Parathyroid adenoma (tissue), 2 donors: ENCODE measurements around the gene KIF17.

Source experiments
- H2AFZ ChIP-seq: fragments of 300-600 bp; sonication (generic); one replicate; pipeline ENCODE4 v1.7.0; 2017; ENCODE audit warnings: antibody characterized with exemption, mild to moderate bottlenecking
- H3K27ac ChIP-seq: fragments of 300-600 bp; sonication (generic); one replicate; pipeline ENCODE4 v1.7.0; 2017
- H3K27me3 ChIP-seq: fragments of 300-600 bp; sonication (generic); one replicate; pipeline ENCODE4 v1.7.0; 2017; ENCODE audit warnings: low read length; ENCODE audit not compliant: control insufficient read depth, insufficient read depth
- H3K36me3 ChIP-seq: fragments of 300-600 bp; sonication (generic); one replicate; pipeline ENCODE4 v1.7.0; 2017; ENCODE audit warnings: low read length; ENCODE audit not compliant: control insufficient read depth, insufficient read depth
- H3K4me1 ChIP-seq: fragments of 300-600 bp; sonication (generic); one replicate; pipeline ENCODE4 v1.7.0; 2017; ENCODE audit warnings: control low read depth
- H3K4me2 ChIP-seq: fragments of 300-600 bp; sonication (generic); one replicate; pipeline ENCODE4 v1.7.0; 2017; ENCODE audit warnings: low read length
- H3K4me3 ChIP-seq: fragments of 300-600 bp; sonication (generic); one replicate; pipeline ENCODE4 v1.7.0; 2017; ENCODE audit warnings: low read depth, low read length
- H3K79me2 ChIP-seq: fragments of 300-600 bp; sonication (generic); one replicate; pipeline ENCODE4 v1.7.0; 2017; ENCODE audit warnings: control low read depth
- H3K9ac ChIP-seq: fragments of 300-600 bp; sonication (generic); one replicate; pipeline ENCODE4 v1.7.0; 2017; ENCODE audit warnings: mild to moderate bottlenecking
- H3K9me3 ChIP-seq: fragments of 300-600 bp; sonication (generic); one replicate; pipeline ENCODE4 v1.7.0; 2017; ENCODE audit warnings: low read length; ENCODE audit not compliant: control insufficient read depth
- TF ChIP-seq, protein P1 (sequence below): fragments of 300-600 bp; sonication (generic); IDR thresholded peaks from one replicate; pipeline ENCODE4 v1.7.0; 2017; ENCODE audit warnings: antibody characterized with exemption, mild to moderate bottlenecking
- donor health status: primary hyperparathyroidism.

Gene KIF17

GRCh38 chr1:20716232-20716631 lies 1.6 kb downstream of the KIF17 start:
- Histone ChIP-seq H3K36me3 (no peaks in the 10 kb centered on the region), H3K4me3 (no peak overlapping the region), H3K79me2 (no peaks in the 10 kb centered on the region), H3K27me3 (no peaks in the 10 kb centered on the region), H3K27ac (no peak overlapping the region), H2AFZ (no peak overlapping the region), H3K4me2 (no peak overlapping the region), H3K4me1 (no peaks in the 10 kb centered on the region), H3K9me3 (no peaks in the 10 kb centered on the region), H3K9ac (no peak overlapping the region)
- TF ChIP-seq, protein P1, sequence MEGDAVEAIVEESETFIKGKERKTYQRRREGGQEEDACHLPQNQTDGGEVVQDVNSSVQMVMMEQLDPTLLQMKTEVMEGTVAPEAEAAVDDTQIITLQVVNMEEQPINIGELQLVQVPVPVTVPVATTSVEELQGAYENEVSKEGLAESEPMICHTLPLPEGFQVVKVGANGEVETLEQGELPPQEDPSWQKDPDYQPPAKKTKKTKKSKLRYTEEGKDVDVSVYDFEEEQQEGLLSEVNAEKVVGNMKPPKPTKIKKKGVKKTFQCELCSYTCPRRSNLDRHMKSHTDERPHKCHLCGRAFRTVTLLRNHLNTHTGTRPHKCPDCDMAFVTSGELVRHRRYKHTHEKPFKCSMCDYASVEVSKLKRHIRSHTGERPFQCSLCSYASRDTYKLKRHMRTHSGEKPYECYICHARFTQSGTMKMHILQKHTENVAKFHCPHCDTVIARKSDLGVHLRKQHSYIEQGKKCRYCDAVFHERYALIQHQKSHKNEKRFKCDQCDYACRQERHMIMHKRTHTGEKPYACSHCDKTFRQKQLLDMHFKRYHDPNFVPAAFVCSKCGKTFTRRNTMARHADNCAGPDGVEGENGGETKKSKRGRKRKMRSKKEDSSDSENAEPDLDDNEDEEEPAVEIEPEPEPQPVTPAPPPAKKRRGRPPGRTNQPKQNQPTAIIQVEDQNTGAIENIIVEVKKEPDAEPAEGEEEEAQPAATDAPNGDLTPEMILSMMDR, result no peak

DNA sequence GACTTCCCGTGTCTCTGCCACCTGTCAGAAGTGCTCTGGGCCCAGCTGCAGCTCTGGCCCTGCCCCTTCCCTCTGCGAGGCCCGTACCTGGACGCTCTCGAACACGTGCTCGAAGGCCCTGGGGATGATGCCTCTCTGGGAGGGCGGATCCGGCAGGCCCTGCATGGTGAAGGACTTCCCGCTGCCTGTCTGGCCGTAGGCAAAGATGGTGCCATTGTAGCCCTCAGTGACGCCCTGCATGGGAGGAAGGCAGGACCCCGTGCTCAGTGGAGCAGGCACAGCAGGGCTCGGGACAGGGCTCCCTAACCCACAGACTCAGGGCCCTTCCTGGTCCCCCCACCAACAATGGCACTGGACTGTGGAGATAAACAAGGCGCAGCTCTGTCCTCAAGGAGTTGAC lies 2.4 kb downstream of the KIF17 start:
- H3K4me1 ChIP-seq, result no peaks in the 10 kb centered on the region
- no peak overlapping the region for H3K4me2 ChIP-seq
- H3K4me3 ChIP-seq, result no peak overlapping the region
- no peaks in the 10 kb centered on the region for H3K9me3 ChIP-seq
- TF ChIP-seq, protein P1, result no peak
- H2AFZ ChIP-seq, result no peak overlapping the region
- H3K27me3 ChIP-seq, result no peaks in the 10 kb centered on the region
- H3K36me3 ChIP-seq, result no peaks in the 10 kb centered on the region
- no peak overlapping the region for H3K9ac ChIP-seq
- no peaks in the 10 kb centered on the region for H3K79me2 ChIP-seq
- no peak overlapping the region for H3K27ac ChIP-seq

DNA sequence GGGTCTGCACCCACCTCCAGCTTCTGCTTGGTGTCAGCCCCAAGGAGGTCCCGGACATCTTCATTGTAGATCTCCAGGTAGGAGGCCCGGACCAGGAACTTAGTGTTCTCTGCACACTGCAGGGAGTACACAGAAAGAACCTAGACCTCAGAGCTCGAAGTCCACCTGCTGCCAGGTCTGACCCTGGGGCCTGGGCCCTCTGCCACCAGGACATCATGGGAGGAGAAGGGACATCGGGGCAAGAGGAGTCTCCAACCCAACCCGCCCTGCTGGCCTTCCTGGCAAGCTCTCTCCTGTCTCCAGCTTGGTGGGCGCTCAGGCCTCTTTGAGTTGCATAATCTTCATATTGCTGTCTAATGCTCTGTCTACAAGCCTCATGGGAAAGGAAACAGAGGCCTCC lies 4.4 kb downstream of the KIF17 start:
- TF ChIP-seq, protein P1, result no peak
- H2AFZ ChIP-seq, result no peak overlapping the region
- H3K4me1 ChIP-seq, result no peaks in the 10 kb centered on the region
- no peak overlapping the region for H3K4me3 ChIP-seq
- H3K4me2 ChIP-seq, result no peak overlapping the region
- H3K36me3 ChIP-seq, result no peaks in the 10 kb centered on the region
- no peaks in the 10 kb centered on the region for H3K27me3 ChIP-seq
- no peak overlapping the region for H3K9ac ChIP-seq
- H3K79me2 ChIP-seq, result no peaks in the 10 kb centered on the region
- no peaks in the 10 kb centered on the region for H3K9me3 ChIP-seq
- no peak overlapping the region for H3K27ac ChIP-seq

GRCh38 chr1:20712215-20712577 lies 5.6 kb downstream of the KIF17 start:
- Histone ChIP-seq H3K27ac (no peak overlapping the region), H3K9ac (no peak overlapping the region), H2AFZ (no peak overlapping the region), H3K27me3 (no peaks in the 10 kb centered on the region), H3K4me2 (no peak overlapping the region), H3K36me3 (no peaks in the 10 kb centered on the region), H3K9me3 (no peaks in the 10 kb centered on the region), H3K4me3 (no peak overlapping the region), H3K4me1 (no peaks in the 10 kb centered on the region), H3K79me2 (no peaks in the 10 kb centered on the region)
- TF ChIP-seq, protein P1, result no peak

- Histone ChIP-seq H3K9me3 (no peaks in the 10 kb centered on the region), H3K36me3 (no peaks in the 10 kb centered on the region), H3K4me3 (no peak overlapping the region), H3K27me3 (no peaks in the 10 kb centered on the region), H3K79me2 (no peaks in the 10 kb centered on the region), H3K4me2 (no peak overlapping the region), H3K9ac (no peak overlapping the region), H3K27ac (no peak overlapping the region), H2AFZ (no peak overlapping the region), H3K4me1 (no peaks in the 10 kb centered on the region)
- TF ChIP-seq, protein P1, result no peak
Measured at GRCh38 chr1:20711285-20712214, 6.3 kb downstream of the KIF17 start.
